OCI-LY1 (cell line): ENCODE data around the gene RFPL1.

Experiments used
- EZH2 ChIP-seq: fragments of 200-600 bp; sonication (generic), shearing (Covaris generic); IDR thresholded peaks from 2 replicates; pipeline ENCODE4 v1.8.0; 2017; ENCODE audit warnings: borderline replicate concordance, mixed run types, mild to moderate bottlenecking, antibody characterized with exemption, low read length, moderate library complexity, mixed read lengths
- TF ChIP-seq, protein P1 (sequence below): fragments of 200-600 bp; sonication (generic), shearing (Covaris generic); IDR thresholded peaks from 2 replicates; pipeline ENCODE4 v1.5.1; 2017; ENCODE audit warnings: mild to moderate bottlenecking, antibody characterized with exemption, low read length, moderate library complexity, mixed read lengths

DNA sequence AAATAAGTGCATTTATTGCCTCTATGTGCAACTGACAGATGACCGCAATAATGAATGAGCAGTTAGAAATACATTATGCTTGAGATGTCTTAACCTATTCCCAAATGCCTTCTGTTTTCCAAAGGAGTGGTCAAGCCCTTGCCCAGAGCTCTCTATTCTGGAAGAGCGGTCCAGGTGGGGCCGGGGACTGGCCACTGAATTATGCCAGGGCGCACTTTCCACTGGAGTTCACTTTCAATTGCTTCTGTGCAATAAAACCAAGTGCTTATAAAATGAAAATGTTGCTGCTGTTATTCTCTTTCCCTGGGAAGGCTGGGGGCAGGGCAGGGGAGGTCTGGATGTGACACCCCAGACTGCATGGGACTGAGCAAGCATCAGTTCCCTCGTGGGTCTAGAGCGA is 52.6 kb downstream of the RFPL1 start:
- TF ChIP-seq EZH2, result no peak
- TF ChIP-seq, protein P1, sequence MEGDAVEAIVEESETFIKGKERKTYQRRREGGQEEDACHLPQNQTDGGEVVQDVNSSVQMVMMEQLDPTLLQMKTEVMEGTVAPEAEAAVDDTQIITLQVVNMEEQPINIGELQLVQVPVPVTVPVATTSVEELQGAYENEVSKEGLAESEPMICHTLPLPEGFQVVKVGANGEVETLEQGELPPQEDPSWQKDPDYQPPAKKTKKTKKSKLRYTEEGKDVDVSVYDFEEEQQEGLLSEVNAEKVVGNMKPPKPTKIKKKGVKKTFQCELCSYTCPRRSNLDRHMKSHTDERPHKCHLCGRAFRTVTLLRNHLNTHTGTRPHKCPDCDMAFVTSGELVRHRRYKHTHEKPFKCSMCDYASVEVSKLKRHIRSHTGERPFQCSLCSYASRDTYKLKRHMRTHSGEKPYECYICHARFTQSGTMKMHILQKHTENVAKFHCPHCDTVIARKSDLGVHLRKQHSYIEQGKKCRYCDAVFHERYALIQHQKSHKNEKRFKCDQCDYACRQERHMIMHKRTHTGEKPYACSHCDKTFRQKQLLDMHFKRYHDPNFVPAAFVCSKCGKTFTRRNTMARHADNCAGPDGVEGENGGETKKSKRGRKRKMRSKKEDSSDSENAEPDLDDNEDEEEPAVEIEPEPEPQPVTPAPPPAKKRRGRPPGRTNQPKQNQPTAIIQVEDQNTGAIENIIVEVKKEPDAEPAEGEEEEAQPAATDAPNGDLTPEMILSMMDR, result no peak
